DLD1 (cell line): ENCODE results near the gene RFTN2.
"Not testable (repeated sequence)": the region's sequence is repeated elsewhere in the genome, so short reads cannot be mapped to it uniquely, and the experiment has no call there.

ENCODE experiments used
- in situ Hi-C: cut with HindIII; loops from 2 replicates; pipeline ENCODE4 v1.10.0; 2017; ENCODE audit warnings: low sequenced_read_pairs

RFTN2 gene, protein sequence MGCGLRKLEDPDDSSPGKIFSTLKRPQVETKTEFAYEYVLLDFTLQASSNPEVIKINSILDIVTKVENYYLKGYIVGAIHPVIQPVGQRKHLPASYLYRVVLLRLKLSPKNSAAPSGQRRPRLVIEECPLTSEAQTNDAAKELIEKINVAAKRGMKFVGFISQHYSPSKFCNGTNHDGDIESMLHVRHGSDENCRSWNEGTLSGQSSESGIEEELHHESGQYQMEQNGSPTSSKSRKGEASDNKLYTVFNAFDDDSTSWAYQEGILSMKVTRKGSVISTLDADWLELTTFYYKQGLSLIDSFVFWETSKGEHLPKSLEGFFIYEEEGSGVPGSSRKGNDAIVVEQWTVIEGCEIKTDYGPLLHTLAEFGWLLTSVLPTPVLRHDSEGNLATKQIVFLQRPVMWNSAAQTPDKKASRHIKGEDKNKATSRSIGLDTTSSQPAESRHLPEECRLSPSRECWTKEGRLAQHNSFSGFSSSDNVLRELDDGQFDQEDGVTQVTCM

DNA sequence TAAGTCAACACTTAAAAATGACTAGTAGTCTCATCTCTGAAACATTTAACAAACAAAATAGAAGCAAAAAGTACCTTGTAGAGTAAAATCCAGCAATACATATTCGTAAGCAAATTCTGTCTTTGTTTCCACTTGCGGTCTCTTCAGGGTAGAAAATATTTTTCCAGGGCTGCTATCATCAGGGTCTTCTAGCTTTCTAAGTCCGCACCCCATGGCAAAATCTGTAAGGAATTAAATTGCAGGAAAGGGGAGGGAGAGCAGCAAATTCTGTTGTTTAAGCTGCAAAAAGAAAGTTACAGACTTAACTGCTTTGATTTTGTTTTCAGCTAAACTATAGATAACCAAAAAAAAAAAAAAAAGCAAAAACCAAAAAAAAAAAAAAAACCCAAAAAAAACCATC lies at the start of gene RFTN2:
Gene RFTN2, minus strand, starts transcription at position 342 of the 400 bp plus-strand sequence. Its CDS starts 129 bp downstream, at position 213.
- in situ Hi-C loops, result no loop called here

DNA sequence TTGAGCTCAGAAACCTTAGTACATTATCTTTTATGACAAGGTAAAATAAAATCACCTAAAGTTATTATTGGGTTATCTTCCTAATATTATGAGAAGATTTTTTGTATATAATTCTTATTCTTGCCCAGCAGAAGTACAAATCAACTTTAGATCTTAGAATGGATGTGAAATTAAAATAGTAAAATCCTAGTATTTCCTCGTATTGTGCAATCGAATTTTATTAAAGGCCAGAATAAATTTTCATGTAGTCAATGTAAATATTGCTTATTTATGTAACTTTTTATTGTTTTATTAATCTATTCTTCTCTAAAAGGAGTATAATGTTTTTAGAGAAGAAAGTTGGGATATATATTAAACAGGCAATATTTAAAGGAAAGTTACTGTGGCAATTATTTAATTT lies 42.5 kb upstream of the RFTN2 start:
- in situ Hi-C loops, result no loop called here

DNA sequence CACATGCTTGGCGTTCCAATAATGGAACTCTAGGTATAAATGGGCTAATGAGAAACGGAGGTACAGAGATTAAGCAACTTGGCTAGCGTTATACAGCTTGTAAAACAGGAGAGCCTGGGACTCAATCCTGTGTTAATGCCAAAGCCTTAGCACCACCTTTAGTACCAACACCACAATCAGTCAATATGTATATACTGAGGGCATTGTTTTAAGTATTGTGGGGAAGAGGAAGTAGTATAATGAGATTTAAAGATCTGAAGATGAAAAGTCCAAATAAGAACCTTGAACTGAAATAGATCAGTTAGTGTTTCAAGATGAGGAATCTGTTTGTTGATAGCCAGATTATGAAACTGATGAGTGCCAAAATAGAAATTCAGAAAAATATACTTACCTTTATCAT lies 37.9 kb upstream of the RFTN2 start:
- in situ Hi-C loops, result no loop called here

DNA sequence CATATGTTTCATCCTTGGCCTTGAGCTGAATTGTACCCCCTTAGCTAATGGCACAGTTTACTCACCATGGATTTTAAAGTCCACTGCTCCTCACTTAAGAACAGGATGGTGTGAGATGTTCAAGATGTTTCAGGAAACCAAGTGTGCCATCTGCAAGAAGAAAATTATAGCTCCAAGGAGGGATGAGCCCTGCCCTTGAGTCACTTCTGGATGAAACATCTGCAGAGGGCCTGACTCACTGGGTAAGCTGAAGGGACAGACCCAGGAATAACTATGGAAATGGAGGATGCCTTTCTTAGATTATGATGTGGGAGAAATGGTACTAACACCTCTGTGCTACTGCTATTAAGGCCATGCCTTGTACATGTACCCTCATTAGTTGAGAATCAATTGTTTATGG lies 36.2 kb upstream of the RFTN2 start:
- in situ Hi-C loops, result no loop called here

DNA sequence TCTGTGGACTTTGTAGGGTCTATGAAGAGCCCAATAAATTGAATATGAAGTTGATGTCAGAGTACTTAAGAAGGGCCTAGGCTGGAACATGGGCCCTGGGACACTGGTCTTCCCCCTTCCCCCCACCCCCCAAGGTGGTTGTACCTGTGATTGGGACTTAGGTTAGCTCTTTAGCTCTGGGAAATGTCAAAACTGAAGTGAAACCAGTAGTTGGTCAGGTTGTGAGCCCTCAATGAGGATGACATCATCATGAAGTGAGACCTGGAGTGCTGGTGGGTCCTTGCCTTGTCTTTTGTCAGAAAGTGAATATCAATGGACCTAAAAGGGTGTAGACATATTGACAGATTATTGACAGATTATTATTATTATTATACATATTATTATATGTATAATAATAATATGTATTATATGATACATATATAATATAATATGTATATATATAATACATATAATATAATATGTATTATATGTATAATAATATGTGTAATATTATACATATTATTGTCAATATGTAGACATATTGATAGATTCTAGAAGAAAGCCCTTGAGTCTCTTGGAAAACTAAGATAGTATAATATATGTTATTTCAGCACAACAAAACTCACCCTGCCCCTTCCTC lies 35.1 kb upstream of the RFTN2 start:
- in situ Hi-C loops, result no loop called here

DNA sequence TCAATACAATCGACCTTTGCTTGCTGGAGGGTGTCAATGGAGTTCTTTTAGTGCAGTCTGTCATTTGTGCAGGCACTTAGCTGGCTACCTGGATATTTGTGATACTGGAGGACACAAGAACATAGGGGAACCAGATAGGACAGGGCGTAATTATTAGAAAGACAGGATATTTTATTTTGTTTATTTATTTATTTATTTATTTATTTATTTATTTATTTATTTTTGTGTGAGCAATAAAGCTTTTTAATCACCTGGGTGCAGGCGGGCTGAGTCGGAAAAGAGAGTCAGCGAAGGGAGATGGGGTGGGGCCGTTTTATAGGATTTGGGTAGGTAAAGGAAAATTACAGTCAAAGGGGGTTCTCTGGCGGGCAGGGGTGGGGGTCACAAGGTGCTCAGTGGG lies 33.8 kb upstream of the RFTN2 start:
- in situ Hi-C loops, result not testable (repeated sequence)

DNA sequence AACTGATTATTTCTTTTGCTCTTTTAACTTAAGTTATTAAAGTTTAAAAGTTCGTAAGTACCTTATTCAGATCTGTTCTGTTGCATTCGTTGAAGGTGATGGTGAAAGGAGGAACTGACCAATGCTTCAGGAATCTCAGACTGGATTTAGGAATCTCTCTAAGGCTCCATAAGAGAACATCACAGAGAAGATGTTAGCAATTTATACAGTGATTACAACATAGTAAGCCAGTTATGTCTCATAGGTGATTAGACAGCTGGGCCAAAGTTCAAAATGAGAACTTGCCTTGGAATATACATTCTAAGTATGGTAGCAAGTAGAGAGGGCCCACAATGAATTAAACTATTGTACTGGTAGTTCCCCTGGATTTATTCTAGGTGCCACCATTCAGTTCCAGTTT lies 32.9 kb upstream of the RFTN2 start:
- in situ Hi-C loops, result no loop called here

DNA sequence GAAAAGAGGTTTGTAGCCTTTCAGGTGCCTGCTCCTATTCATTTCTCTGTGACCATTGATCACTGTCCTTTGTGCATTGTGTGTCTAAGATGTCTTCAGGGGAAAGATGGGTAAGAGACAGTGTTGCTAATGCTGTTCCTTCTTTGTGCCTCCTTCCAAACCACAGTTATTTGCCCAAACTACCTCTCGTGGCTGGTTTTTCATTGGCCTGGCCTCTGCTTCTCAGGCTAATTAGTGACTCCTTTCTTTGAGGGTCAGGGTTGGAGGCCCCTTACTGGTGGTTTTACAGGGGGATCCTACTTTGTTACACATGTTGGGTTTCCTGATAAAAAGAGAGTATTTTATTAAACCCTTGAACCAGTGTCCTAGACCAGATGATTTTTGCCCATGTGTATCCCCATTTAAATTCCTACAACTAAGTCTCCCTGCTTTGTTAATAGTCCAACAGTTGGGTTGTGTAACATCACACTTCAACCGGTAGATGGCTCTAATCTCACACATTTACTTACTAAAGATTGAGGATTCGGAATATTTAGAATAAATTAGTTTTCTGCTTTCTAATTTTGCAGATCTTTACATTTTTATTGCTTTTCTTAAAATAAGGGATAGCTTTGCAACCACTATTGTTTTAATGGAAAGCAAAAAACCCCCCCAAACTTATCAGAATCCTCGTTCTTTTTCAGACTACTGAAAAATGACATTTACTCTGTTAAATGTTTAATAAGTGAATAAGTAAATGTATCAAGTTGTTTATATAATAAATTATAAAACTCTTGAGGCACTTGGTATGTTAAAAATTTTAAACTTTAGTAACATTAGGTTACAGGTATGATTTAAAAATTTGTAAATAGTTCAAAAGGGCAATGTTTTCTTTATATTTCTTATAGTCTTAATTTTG lies 32.2 kb upstream of the RFTN2 start:
- in situ Hi-C loops, result no loop called here

DNA sequence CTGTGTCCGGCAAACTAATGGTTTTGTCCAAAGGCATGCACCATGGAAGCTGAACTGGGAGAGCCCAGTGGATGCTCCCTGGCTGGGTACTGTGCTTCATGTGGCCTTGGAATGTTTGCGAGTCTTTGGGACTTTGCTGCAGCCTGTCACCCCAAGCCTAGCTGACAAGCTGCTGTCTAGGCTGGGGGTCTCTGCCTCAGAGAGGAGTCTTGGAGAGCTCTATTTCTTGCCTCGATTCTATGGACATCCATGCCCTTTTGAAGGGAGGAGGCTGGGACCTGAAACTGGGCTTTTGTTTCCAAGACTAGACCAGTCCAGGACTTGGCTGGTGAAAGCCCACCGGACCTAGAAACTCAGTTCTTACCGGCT lies 31.4 kb upstream of the RFTN2 start:
- in situ Hi-C loops, result no loop called here

DNA sequence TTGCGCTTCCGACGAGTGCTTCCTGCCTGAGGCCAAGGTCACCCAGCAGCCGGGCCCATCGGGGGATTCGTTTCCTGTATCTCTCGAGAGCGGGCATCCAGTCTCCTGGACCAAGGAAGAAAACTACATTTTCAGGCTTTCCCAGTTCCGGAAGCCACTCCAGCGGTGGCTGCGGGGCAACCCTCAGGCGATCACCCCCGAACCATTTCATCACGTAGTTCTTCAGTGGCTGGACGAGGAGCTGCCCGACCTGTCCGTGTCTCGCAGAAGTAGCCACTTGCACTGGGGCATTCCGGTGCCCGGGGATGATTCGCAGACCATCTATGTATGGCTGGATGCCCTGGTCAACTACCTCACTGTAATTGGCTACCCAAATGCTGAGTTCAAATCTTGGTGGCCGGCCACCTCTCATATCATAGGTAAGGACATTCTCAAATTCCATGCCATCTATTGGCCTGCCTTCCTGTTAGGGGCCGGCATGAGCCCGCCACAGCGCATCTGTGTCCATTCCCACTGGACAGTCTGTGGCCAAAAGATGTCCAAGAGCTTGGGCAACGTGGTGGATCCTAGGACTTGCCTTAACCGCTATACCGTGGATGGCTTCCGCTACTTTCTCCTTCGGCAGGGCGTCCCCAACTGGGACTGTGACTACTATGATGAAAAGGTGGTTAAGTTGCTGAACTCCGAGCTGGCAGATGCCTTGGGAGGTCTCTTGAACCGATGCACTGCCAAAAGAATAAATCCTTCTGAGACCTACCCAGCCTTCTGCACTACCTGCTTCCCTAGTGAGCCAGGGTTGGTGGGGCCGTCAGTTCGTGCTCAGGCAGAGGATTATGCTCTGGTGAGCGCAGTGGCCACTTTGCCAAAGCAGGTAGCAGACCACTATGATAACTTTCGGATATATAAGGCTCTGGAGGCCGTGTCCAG lies 30.8 kb upstream of the RFTN2 start:
- in situ Hi-C loops, result no loop called here

DNA sequence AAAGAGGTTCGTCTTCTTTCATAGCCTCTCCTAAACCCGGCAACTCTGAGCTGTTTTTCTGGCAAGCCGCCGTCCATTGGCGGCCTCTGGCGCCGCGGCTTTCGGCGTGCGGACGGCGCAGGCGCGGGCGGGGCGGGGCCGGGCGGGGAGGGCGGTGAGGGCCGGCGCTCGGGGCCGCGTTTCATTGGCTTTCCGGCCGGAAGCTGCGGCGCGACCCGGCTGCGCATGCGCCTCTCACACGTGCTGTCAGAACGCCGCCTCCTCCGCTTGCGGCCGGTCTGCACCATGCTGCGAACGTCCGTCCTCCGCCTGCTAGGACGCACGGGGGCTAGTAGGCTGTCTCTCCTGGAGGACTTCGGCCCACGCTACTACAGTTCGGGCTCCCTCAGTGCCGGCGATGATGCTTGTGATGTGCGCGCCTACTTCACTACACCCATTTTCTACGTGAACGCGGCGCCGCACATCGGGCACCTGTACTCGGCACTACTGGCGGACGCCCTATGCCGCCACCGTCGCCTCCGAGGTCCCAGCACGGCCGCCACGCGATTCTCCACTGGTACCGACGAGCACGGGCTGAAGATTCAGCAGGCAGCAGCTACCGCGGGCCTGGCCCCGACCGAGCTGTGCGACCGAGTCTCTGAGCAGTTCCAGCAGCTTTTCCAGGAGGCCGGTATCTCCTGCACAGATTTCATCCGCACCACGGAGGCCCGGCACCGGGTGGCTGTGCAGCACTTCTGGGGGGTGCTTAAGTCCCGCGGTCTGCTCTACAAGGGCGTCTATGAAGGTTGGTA lies 29.9 kb upstream of the RFTN2 start, which contains the start of gene MARS2:
Gene MARS2, plus strand, starts transcription at position 249 of the 791 bp plus-strand sequence. Its CDS starts 37 bp downstream, at position 286.
- in situ Hi-C loops, result no loop called here

DNA sequence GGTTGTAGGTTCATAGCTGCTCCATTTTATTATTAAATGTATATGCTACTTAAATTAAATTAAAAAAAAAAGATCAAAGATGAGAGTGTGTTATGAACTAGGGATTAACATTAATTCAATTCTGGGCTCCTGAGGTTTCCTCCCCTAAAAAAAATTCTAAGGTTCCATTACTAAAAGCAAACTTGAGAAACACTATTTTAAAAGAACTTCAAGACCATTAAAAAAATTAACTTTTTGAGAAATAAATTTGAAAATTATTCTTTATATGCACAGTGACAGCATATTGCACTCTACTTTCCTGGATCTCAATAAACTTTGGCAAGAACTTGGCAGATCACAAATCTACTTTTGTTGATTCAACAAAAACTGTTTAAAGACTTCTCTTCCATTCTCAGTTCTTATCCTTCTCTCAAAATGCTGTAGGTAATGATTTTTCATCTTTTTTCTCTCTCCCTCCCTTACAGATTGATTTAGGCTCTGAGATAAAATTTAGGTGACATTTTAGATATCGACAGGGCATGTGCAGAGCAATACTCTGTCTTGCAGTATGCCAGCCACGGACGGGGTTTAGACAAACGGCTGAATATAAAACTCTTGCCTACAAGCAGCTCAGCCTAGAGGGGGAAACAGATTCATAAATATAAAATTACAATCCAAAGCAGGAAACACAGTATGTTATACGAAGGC lies 29.2 kb upstream of the RFTN2 start:
- in situ Hi-C loops, result no loop called here

DNA sequence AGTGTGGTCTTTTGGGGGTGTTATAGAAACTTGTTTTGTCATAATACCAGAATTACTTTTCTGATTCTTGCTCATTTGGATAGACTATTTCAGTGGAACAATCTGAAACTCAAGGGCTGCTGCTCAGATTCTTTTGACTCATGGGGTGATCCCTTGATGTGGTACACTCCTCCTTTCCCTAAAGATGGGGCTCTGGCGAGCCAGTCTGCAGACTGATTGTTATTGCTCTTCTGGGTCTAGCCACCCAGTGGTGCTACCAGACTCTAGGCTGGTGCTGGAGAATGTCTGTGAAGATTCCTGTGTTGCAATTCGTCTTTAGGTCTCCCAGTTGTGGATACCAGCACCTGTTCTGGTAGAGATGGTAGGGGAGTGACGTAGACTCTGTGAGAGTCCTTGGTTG lies 25.6 kb upstream of the RFTN2 start:
- in situ Hi-C loops, result no loop called here

DNA sequence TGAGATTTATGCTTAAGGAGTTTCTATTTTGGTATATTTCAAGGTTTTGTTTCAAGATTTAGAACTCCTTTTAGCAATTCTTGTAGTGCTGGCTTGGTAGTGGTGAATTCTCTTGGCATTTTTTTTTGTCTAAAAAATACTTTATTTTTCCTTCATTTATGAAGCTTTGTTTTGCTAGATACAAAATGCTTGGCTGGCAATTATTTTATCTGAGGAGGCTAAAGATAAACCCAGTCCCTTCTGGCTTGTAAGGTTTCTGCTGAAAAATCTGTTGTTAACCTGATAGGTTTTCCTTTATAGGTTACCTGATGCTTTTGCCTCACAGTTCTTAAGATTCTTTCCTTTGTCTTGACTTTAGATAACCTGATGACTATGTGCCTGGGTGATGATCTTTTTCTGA lies 24.3 kb upstream of the RFTN2 start:
- in situ Hi-C loops, result not testable (repeated sequence)

DNA sequence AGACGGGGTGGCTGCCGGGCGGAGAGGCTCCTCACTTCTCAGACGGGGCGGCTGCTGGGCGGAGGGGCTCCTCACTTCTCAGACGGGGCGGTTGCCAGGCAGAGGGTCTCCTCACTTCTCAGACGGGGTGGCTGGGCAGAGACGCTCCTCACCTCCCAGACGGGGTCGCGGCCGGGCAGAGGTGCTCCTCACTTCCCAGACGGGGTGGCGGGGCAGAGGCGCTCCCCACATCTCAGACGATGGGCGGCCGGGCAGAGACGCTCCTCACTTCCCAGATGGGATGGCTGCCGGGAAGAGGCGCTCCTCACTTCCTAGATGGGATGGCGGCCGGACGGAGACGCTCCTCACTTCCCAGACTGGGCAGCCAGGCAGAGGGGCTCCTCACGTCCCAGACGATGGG lies 21.2 kb upstream of the RFTN2 start:
- in situ Hi-C loops, result not testable (repeated sequence)

DNA sequence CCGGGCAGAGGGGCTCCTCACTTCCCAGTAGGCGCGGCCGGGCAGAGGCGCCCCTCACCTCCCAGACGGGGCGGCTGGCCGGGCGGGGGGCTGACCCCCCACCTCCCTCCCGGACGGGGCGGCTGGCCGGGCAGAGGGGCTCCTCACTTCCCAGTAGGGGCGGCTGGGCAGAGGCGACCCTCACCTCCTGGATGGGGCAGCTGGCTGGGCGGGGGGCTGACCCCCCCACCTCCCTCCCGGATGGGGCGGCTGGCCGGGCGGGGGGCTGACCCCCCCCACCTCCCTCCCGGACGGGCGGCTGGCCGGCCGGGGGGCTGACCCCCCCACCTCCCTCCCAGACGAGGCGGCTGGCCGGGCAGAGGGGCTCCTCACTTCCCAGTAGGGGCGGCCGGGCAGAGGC lies 20.6 kb upstream of the RFTN2 start:
- in situ Hi-C loops, result not testable (repeated sequence)

DNA sequence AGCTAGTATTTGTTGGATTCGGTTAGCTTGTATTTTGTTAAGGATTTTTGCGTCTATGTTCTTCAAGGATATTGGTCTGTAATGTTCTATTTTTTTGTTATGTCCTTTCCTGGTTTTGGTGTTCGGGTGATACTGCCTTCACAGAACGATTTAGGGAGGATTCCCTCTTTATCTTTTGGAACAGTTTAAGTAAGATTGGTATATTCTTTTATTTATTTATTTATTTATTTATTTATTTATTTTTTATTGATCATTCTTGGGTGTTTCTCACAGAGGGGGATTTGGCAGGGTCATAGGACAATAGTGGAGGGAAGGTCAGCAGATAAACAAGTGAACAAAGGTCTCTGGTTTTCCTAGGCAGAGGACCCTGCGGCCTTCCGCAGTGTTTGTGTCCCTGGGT lies 19.8 kb upstream of the RFTN2 start:
- in situ Hi-C loops, result not testable (repeated sequence)

DNA sequence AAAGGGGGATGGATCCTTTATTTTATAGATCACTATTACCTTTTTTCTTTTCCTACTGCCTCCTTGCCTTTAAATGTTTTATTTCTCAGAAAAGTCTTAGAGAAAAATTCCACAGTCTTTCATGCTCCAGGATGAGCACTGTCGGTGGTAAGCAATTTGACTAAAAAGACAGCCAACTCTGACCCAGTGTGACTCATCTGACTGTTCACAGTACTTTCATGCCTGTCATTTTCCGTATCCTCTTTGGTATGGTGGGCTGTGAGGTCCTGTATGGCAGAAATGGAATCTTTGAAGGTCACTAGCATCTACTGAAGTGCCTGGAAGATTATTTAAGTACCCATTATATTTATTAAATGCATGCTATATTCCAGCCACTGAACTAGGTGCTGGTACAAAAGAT lies 2.1 kb upstream of the RFTN2 start:
- in situ Hi-C loops, result no loop called here

DNA sequence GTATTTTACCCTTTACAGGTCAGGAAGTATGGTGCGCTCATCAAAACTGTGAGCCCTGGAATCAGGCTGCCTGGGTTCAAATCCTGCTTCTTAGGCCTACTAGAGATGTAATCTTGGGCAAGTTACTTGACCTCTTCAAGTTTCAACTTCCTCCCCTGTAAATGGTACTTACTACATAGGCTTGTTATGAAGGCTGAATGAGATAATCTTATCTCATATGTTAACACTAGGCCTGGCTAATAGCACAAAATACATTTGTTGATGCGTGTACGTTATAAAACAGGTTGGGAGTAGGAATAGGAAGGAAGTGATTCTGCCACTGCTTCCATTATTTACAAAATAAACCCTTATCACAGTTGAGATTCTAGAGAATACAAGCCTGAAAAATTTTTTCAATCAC lies 1.7 kb upstream of the RFTN2 start:
- in situ Hi-C loops, result no loop called here
